Measurements from ENCODE around the gene GPC1. TPM values are rescaled to one million over a fixed set of nuclear protein-coding genes. Genes with fewer than 3 reads are reported as not detected.

The GPC1 gene
- total and polyA plus RNA-seq, 5 donors from 2014 or later = 0.06 to 0.91 (median 0.39) TPM

GRCh38 chr2:240511351-240512108 is 76.1 kb downstream of the GPC1 start:
- Mint-ChIP-seq H3K4me1 (peaks cover 5 to 12% (median 9%) of the 10 kb centered on the region in 4 donors), H3K4me3 (no peak overlapping the region), H3K27me3 (no peaks in the 10 kb centered on the region), H3K27ac (no peak overlapping the region), H3K9me3 (peaks cover 0 to 2% (median 0%) of the 10 kb centered on the region in 7 donors), H3K36me3 (peaks cover 20% of the 10 kb centered on the region)
- no peaks in the 10 kb centered on the region for H3K9me3 ChIP-seq (ENCODE audit: control insufficient read depth in 2 of 2, low read length in 2 of 2)
- DNase-seq = no peak
- H3K4me3 ChIP-seq (ENCODE audit: low read depth, low read length) = no peak overlapping the region
- H3K4me1 ChIP-seq (ENCODE audit: control insufficient read depth, insufficient read depth, low read length, poor library complexity, severe bottlenecking) = peaks cover 14% of the 10 kb centered on the region
- H3K27ac ChIP-seq (ENCODE audit: insufficient read depth, low read length, poor library complexity, severe bottlenecking) = no peak overlapping the region
- no peaks in the 10 kb centered on the region for H3K36me3 ChIP-seq (ENCODE audit: control insufficient read depth, insufficient read depth, low read length)
- no peak for ATAC-seq (ENCODE audit: low read depth in 2 of 2)
- H3K27me3 ChIP-seq (ENCODE audit: control insufficient read depth, insufficient read depth, low read length) = no peaks in the 10 kb centered on the region

GRCh38 chr2:240512109-240512485 is 76.6 kb downstream of the GPC1 start:
- Mint-ChIP-seq H3K4me1 (peaks cover 5 to 12% (median 9%) of the 10 kb centered on the region in 4 donors), H3K36me3 (peaks cover 20% of the 10 kb centered on the region), H3K9me3 (peaks cover 0 to 2% (median 0%) of the 10 kb centered on the region in 7 donors), H3K27me3 (no peaks in the 10 kb centered on the region), H3K27ac (no peak overlapping the region), H3K4me3 (no peak overlapping the region)
- Histone ChIP-seq H3K36me3 (ENCODE audit: control insufficient read depth, insufficient read depth, low read length) (no peaks in the 10 kb centered on the region), H3K27ac (ENCODE audit: insufficient read depth, low read length, poor library complexity, severe bottlenecking) (no peak overlapping the region), H3K27me3 (ENCODE audit: control insufficient read depth, insufficient read depth, low read length) (no peaks in the 10 kb centered on the region), H3K9me3 (ENCODE audit: control insufficient read depth in 2 of 2, low read length in 2 of 2) (no peaks in the 10 kb centered on the region), H3K4me3 (ENCODE audit: low read depth, low read length) (no peak overlapping the region), H3K4me1 (ENCODE audit: control insufficient read depth, insufficient read depth, low read length, poor library complexity, severe bottlenecking) (peaks cover 14% of the 10 kb centered on the region)
- DNase-seq (no peak), ATAC-seq (ENCODE audit: low read depth in 2 of 2) (no peak)

- Mint-ChIP-seq H3K9me3 (peaks cover 0 to 2% (median 0%) of the 10 kb centered on the region in 7 donors), H3K27ac (peak overlapping the region in 2 of 3 donors; percentile 10 to 69), H3K27me3 (no peaks in the 10 kb centered on the region), H3K4me1 (peaks cover 5 to 12% (median 9%) of the 10 kb centered on the region in 4 donors), H3K4me3 (no peak overlapping the region), H3K36me3 (peaks cover 24% of the 10 kb centered on the region)
- DNase-seq = no peak
- H3K4me3 ChIP-seq (ENCODE audit: low read depth, low read length) = no peak overlapping the region
- no peaks in the 10 kb centered on the region for H3K9me3 ChIP-seq (ENCODE audit: control insufficient read depth in 2 of 2, low read length in 2 of 2)
- peaks cover 14% of the 10 kb centered on the region for H3K4me1 ChIP-seq (ENCODE audit: control insufficient read depth, insufficient read depth, low read length, poor library complexity, severe bottlenecking)
- H3K36me3 ChIP-seq (ENCODE audit: control insufficient read depth, insufficient read depth, low read length) = no peaks in the 10 kb centered on the region
- H3K27ac ChIP-seq (ENCODE audit: insufficient read depth, low read length, poor library complexity, severe bottlenecking) = no peak overlapping the region
- no peak for ATAC-seq (ENCODE audit: low read depth in 2 of 2)
- H3K27me3 ChIP-seq (ENCODE audit: control insufficient read depth, insufficient read depth, low read length) = no peaks in the 10 kb centered on the region
These were observed 77.4 kb downstream of the GPC1 start for GRCh38 chr2:240512666-240513535.

- peak overlapping the region in 3 of 4 donors; percentile 3 to 9 (median 3) for H3K4me3 Mint-ChIP-seq
- H3K4me1 ChIP-seq (ENCODE audit: control insufficient read depth, insufficient read depth, low read length, poor library complexity, severe bottlenecking) = peaks cover 14% of the 10 kb centered on the region
These were observed 78.3 kb downstream of the GPC1 start for GRCh38 chr2:240513549-240514287.

GRCh38 chr2:240514631-240515030 is 79.2 kb downstream of the GPC1 start:
- Histone ChIP-seq H3K9me3 (ENCODE audit: control insufficient read depth in 2 of 2, low read length in 2 of 2) (no peaks in the 10 kb centered on the region), H3K4me1 (ENCODE audit: control insufficient read depth, insufficient read depth, low read length, poor library complexity, severe bottlenecking) (peaks cover 14% of the 10 kb centered on the region), H3K4me3 (ENCODE audit: low read depth, low read length) (no peak overlapping the region), H3K27me3 (ENCODE audit: control insufficient read depth, insufficient read depth, low read length) (no peaks in the 10 kb centered on the region), H3K36me3 (ENCODE audit: control insufficient read depth, insufficient read depth, low read length) (no peaks in the 10 kb centered on the region), H3K27ac (ENCODE audit: insufficient read depth, low read length, poor library complexity, severe bottlenecking) (peak overlapping the region; percentile 80)
- no peak for DNase-seq
- peaks cover 5 to 14% (median 10%) of the 10 kb centered on the region in 4 donors for H3K4me1 Mint-ChIP-seq
- peak overlapping the region; percentile 88 to 91 (median 91) for H3K27ac Mint-ChIP-seq
- H3K4me3 Mint-ChIP-seq = peak overlapping the region in 1 of 4 donors; percentile 3
- peaks cover 11% of the 10 kb centered on the region for H3K36me3 Mint-ChIP-seq
- H3K27me3 Mint-ChIP-seq = no peaks in the 10 kb centered on the region
- no peak for ATAC-seq (ENCODE audit: low read depth in 2 of 2)
- peaks cover 0 to 2% (median 0%) of the 10 kb centered on the region in 7 donors for H3K9me3 Mint-ChIP-seq

More at GRCh38 chr2:240513549-240514287, 78.3 kb downstream of the GPC1 start:
- Histone ChIP-seq H3K9me3 (ENCODE audit: control insufficient read depth in 2 of 2, low read length in 2 of 2) (no peaks in the 10 kb centered on the region), H3K4me3 (ENCODE audit: low read depth, low read length) (peak overlapping the region; percentile 56), H3K27me3 (ENCODE audit: control insufficient read depth, insufficient read depth, low read length) (no peaks in the 10 kb centered on the region), H3K27ac (ENCODE audit: insufficient read depth, low read length, poor library complexity, severe bottlenecking) (peak overlapping the region; percentile 80), H3K36me3 (ENCODE audit: control insufficient read depth, insufficient read depth, low read length) (no peaks in the 10 kb centered on the region)
- Mint-ChIP-seq H3K36me3 (peaks cover 20% of the 10 kb centered on the region), H3K4me1 (peaks cover 5 to 12% (median 9%) of the 10 kb centered on the region in 4 donors), H3K27me3 (no peaks in the 10 kb centered on the region), H3K9me3 (peaks cover 0 to 2% (median 0%) of the 10 kb centered on the region in 7 donors), H3K27ac (peak overlapping the region; percentile 88 to 91 (median 91))
- DNase-seq (peak; percentile 75 to 89 (median 84)), ATAC-seq (ENCODE audit: low read depth in 2 of 2) (peak; percentile 98 to 99)

GRCh38 chr2:240517342-240517741 is 81.9 kb downstream of the GPC1 start:
- Mint-ChIP-seq H3K27ac (no peak overlapping the region), H3K4me1 (peaks cover 5 to 20% (median 12%) of the 10 kb centered on the region in 4 donors), H3K4me3 (no peak overlapping the region), H3K9me3 (peaks cover 0 to 2% (median 0%) of the 10 kb centered on the region in 7 donors), H3K27me3 (no peaks in the 10 kb centered on the region), H3K36me3 (peaks cover 10% of the 10 kb centered on the region)
- DNase-seq = no peak
- H3K9me3 ChIP-seq (ENCODE audit: control insufficient read depth in 2 of 2, low read length in 2 of 2) = no peaks in the 10 kb centered on the region
- no peaks in the 10 kb centered on the region for H3K27me3 ChIP-seq (ENCODE audit: control insufficient read depth, insufficient read depth, low read length)
- peaks cover under 1% of the 10 kb centered on the region for H3K36me3 ChIP-seq (ENCODE audit: control insufficient read depth, insufficient read depth, low read length)
- no peak for ATAC-seq (ENCODE audit: low read depth in 2 of 2)
- no peak overlapping the region for H3K27ac ChIP-seq (ENCODE audit: insufficient read depth, low read length, poor library complexity, severe bottlenecking)
- no peak overlapping the region for H3K4me3 ChIP-seq (ENCODE audit: low read depth, low read length)
- peaks cover 14% of the 10 kb centered on the region for H3K4me1 ChIP-seq (ENCODE audit: control insufficient read depth, insufficient read depth, low read length, poor library complexity, severe bottlenecking)

Data from CD4-positive, CD25-positive, alpha-beta regulatory T cell (primary cell).